ENCODE results near the gene SEC61A2. TPM values are rescaled to one million over a fixed set of nuclear protein-coding genes. Genes with fewer than 3 reads are reported as not detected.

Gene SEC61A2
- polyA plus RNA-seq, 1 donor from 2014 or later, result 75.4 TPM

- TF ChIP-seq EP300 (conservative IDR thresholded peaks at IDR 0.05; ENCODE audit: poor library complexity, severe bottlenecking) (no peak), MXI1 (conservative IDR thresholded peaks at IDR 0.05; ENCODE audit: poor library complexity, severe bottlenecking) (no peak), TAF1 (IDR thresholded peaks at IDR 0.05; ENCODE audit: low read depth) (no peak), EZH2 (IDR thresholded peaks at IDR 0.05; ENCODE audit: borderline replicate concordance, insufficient read depth, low read length, poor library complexity, severe bottlenecking) (no peak), REST (IDR thresholded peaks at IDR 0.05; ENCODE audit: borderline replicate concordance) (no peak), POLR2AphosphoS5 (IDR thresholded peaks at IDR 0.05) (no peak), SMC3 (conservative IDR thresholded peaks at IDR 0.05; ENCODE audit: poor library complexity) (no peak), CTCF (IDR thresholded peaks at IDR 0.05; ENCODE audit: poor library complexity, severe bottlenecking) (no peak)
- Histone ChIP-seq H3K27me3 (ENCODE audit: insufficient read depth, low read depth, low read length) (no peaks in the 10 kb centered on the region), H3K36me3 (ENCODE audit: insufficient read depth, low read length) (peaks cover 7% of the 10 kb centered on the region), H3F3A (ENCODE audit: insufficient read depth, low read length, poor library complexity, severe bottlenecking) (no peaks in the 10 kb centered on the region), H3K4me3 (ENCODE audit: low read length) (no peak overlapping the region), H3K4me2 (ENCODE audit: low read length) (no peak overlapping the region), H2AFZ (ENCODE audit: low read depth, low read length) (no peak overlapping the region), H4K20me1 (ENCODE audit: insufficient read depth) (no peaks in the 10 kb centered on the region), H3K9ac (ENCODE audit: low read length) (no peak overlapping the region), H3K27ac (ENCODE audit: low read length) (no peak overlapping the region), H3K9me2 (ENCODE audit: insufficient read depth, low read length) (no peaks in the 10 kb centered on the region), H3K9me3 (ENCODE audit: low read length) (no peaks in the 10 kb centered on the region), H3K79me2 (replicated peaks; ENCODE audit: insufficient read depth, low read length) (no peaks in the 10 kb centered on the region)
Observed at GRCh38 chr10:12158111-12158510, 28.6 kb downstream of the SEC61A2 start.

- H3K4me3 ChIP-seq (ENCODE audit: low read length), result no peak overlapping the region
- H2AFZ ChIP-seq (ENCODE audit: low read depth, low read length), result no peak overlapping the region
- no peaks in the 10 kb centered on the region for H3K9me3 ChIP-seq (ENCODE audit: low read length)
- H3F3A ChIP-seq (ENCODE audit: insufficient read depth, low read length, poor library complexity, severe bottlenecking), result no peaks in the 10 kb centered on the region
- no peak overlapping the region for H3K27ac ChIP-seq (ENCODE audit: low read length)
- peaks cover 13% of the 10 kb centered on the region for H3K36me3 ChIP-seq (ENCODE audit: insufficient read depth, low read length)
- H3K9me2 ChIP-seq (ENCODE audit: insufficient read depth, low read length), result no peaks in the 10 kb centered on the region
- no peaks in the 10 kb centered on the region for H3K79me2 ChIP-seq (replicated peaks; ENCODE audit: insufficient read depth, low read length)
- no peak overlapping the region for H3K9ac ChIP-seq (ENCODE audit: low read length)
- H4K20me1 ChIP-seq (ENCODE audit: insufficient read depth), result no peaks in the 10 kb centered on the region
- no peaks in the 10 kb centered on the region for H3K27me3 ChIP-seq (ENCODE audit: insufficient read depth, low read depth, low read length)
- TF ChIP-seq TAF1 (IDR thresholded peaks at IDR 0.05; ENCODE audit: low read depth) (no peak), REST (IDR thresholded peaks at IDR 0.05; ENCODE audit: borderline replicate concordance) (no peak), SMC3 (conservative IDR thresholded peaks at IDR 0.05; ENCODE audit: poor library complexity) (no peak), POLR2AphosphoS5 (IDR thresholded peaks at IDR 0.05) (no peak), EZH2 (IDR thresholded peaks at IDR 0.05; ENCODE audit: borderline replicate concordance, insufficient read depth, low read length, poor library complexity, severe bottlenecking) (no peak), EP300 (conservative IDR thresholded peaks at IDR 0.05; ENCODE audit: poor library complexity, severe bottlenecking) (no peak), CTCF (IDR thresholded peaks at IDR 0.05; ENCODE audit: poor library complexity, severe bottlenecking) (no peak), RAD21 (conservative IDR thresholded peaks at IDR 0.05) (no peak), MXI1 (conservative IDR thresholded peaks at IDR 0.05; ENCODE audit: poor library complexity, severe bottlenecking) (no peak)
- H3K4me2 ChIP-seq (ENCODE audit: low read length), result no peak overlapping the region
Observed at GRCh38 chr10:12160664-12161063, 31.2 kb downstream of the SEC61A2 start.
